ENCODE results near the gene NPAS2. TPM values are rescaled to one million over a fixed set of nuclear protein-coding genes. Genes with fewer than 3 reads are reported as not detected.

NPAS2 gene
- total and polyA plus RNA-seq, 2 donors from 2014 or later: 8.4 to 44.5 TPM

- DNase-seq (no peak), FAIRE-seq (no peak)
- no peak overlapping the region for H3K9ac ChIP-seq (ENCODE audit: low read length in 3 of 3)
- no peaks in the 10 kb centered on the region for H3K9me3 ChIP-seq (ENCODE audit: control insufficient read depth in 2 of 3, insufficient read depth in 1 of 3, low read length in 3 of 3)
- H3K27ac ChIP-seq (ENCODE audit: low read depth in 2 of 2, low read length in 2 of 2): no peak overlapping the region
- no peaks in the 10 kb centered on the region for H3K27me3 ChIP-seq (ENCODE audit: control insufficient read depth, insufficient read depth, low read length)
- intact Hi-C loops (cut with DNase I): no loop called here
- peaks cover 0 to 2% (median 0%) of the 10 kb centered on the region in 3 donors for H3K36me3 ChIP-seq (ENCODE audit: control insufficient read depth in 2 of 3, insufficient read depth in 3 of 3, low read length in 3 of 3)
- no peaks in the 10 kb centered on the region for H3K4me1 ChIP-seq (ENCODE audit: control insufficient read depth in 2 of 3, insufficient read depth in 2 of 3, low read depth in 1 of 3, low read length in 3 of 3)
- no peak for TF ChIP-seq CTCF (IDR thresholded peaks at IDR 0.05; ENCODE audit: borderline replicate concordance, extremely low read depth, insufficient read depth)
- no peak overlapping the region for H3K4me3 ChIP-seq (ENCODE audit: low read length in 3 of 3)
Measured at GRCh38 chr2:100945433-100945740, 125.4 kb downstream of the NPAS2 start.

- intact Hi-C loops (cut with DNase I): no loop called here
- Histone ChIP-seq H3K9ac (ENCODE audit: low read length in 3 of 3) (no peak overlapping the region), H3K4me3 (ENCODE audit: low read length in 3 of 3) (no peak overlapping the region), H3K36me3 (ENCODE audit: control insufficient read depth in 2 of 3, insufficient read depth in 3 of 3, low read length in 3 of 3) (peaks cover 0 to 2% (median 0%) of the 10 kb centered on the region in 3 donors), H3K4me1 (ENCODE audit: control insufficient read depth in 2 of 3, insufficient read depth in 2 of 3, low read depth in 1 of 3, low read length in 3 of 3) (no peaks in the 10 kb centered on the region), H3K27me3 (ENCODE audit: control insufficient read depth, insufficient read depth, low read length) (no peaks in the 10 kb centered on the region), H3K27ac (ENCODE audit: low read depth in 2 of 2, low read length in 2 of 2) (no peak overlapping the region), H3K9me3 (ENCODE audit: control insufficient read depth in 2 of 3, insufficient read depth in 1 of 3, low read length in 3 of 3) (no peaks in the 10 kb centered on the region)
- FAIRE-seq (no peak), DNase-seq (no peak)
- TF ChIP-seq CTCF (IDR thresholded peaks at IDR 0.05; ENCODE audit: borderline replicate concordance, extremely low read depth, insufficient read depth): no peak
Measured at GRCh38 chr2:100945930-100946607, 126.1 kb downstream of the NPAS2 start.

GRCh38 chr2:100948942-100949811, 129.2 kb downstream of the NPAS2 start:
- Histone ChIP-seq H3K9me3 (ENCODE audit: control insufficient read depth in 2 of 3, insufficient read depth in 1 of 3, low read length in 3 of 3) (no peaks in the 10 kb centered on the region), H3K4me3 (ENCODE audit: low read length in 3 of 3) (no peak overlapping the region), H3K4me1 (ENCODE audit: control insufficient read depth in 2 of 3, insufficient read depth in 2 of 3, low read depth in 1 of 3, low read length in 3 of 3) (no peaks in the 10 kb centered on the region), H3K9ac (ENCODE audit: low read length in 3 of 3) (no peak overlapping the region), H3K36me3 (ENCODE audit: control insufficient read depth in 2 of 3, insufficient read depth in 3 of 3, low read length in 3 of 3) (no peaks in the 10 kb centered on the region), H3K27ac (ENCODE audit: low read depth in 2 of 2, low read length in 2 of 2) (no peak overlapping the region), H3K27me3 (ENCODE audit: control insufficient read depth, insufficient read depth, low read length) (no peaks in the 10 kb centered on the region)
- FAIRE-seq (no peak), DNase-seq (peak in 1 of 5 donors; percentile 48)
- intact Hi-C loops (cut with DNase I): no loop called here
- TF ChIP-seq CTCF (IDR thresholded peaks at IDR 0.05; ENCODE audit: borderline replicate concordance, extremely low read depth, insufficient read depth): no peak
